Measurements from ENCODE around the gene ANAPC2. TPM values are rescaled to one million over a fixed set of nuclear protein-coding genes. Genes with fewer than 3 reads are reported as not detected.

ANAPC2 gene
- total RNA-seq, 2 experiments from 2014 or later: 144 to 149 TPM

DNA sequence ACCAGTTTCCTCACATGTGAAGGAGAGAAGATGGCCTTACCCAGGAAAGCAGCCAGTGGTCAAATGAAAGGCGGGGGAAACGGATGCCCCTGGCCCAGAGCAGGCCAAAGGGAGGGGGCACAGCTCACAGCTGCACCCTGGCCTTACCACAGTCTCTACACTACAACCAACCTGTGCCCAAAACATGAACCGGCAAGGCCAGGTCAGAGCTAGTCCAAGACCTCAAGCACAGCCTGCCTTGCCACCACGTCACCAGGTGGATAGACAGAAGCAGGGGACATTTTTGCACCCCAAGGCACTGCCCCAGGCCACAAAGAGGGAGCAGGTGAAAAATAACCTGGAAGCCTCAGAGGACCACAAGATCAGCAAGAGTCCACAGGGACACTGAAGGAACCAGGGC lies 44.9 kb downstream of the ANAPC2 start:
- no peak overlapping the region for H3K4me3 ChIP-seq (ENCODE audit: low read length)
- POLR2A ChIA-PET: no interaction called here
- H3K27ac ChIP-seq (ENCODE audit: low read depth in 1 of 2, low read length in 2 of 2): no peak overlapping the region
- H3K4me1 ChIP-seq (ENCODE audit: insufficient read depth, low read length): peaks cover 5% of the 10 kb centered on the region
- H3K9me3 ChIP-seq (ENCODE audit: control insufficient read depth in 1 of 2, insufficient read depth in 1 of 2, low read length in 2 of 2): peaks cover 0 to 27% of the 10 kb centered on the region in 2 experiments
- TF ChIP-seq, protein P1, sequence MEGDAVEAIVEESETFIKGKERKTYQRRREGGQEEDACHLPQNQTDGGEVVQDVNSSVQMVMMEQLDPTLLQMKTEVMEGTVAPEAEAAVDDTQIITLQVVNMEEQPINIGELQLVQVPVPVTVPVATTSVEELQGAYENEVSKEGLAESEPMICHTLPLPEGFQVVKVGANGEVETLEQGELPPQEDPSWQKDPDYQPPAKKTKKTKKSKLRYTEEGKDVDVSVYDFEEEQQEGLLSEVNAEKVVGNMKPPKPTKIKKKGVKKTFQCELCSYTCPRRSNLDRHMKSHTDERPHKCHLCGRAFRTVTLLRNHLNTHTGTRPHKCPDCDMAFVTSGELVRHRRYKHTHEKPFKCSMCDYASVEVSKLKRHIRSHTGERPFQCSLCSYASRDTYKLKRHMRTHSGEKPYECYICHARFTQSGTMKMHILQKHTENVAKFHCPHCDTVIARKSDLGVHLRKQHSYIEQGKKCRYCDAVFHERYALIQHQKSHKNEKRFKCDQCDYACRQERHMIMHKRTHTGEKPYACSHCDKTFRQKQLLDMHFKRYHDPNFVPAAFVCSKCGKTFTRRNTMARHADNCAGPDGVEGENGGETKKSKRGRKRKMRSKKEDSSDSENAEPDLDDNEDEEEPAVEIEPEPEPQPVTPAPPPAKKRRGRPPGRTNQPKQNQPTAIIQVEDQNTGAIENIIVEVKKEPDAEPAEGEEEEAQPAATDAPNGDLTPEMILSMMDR (IDR thresholded peaks at IDR 0.05): no peak
- no peak overlapping the region for H3K27ac Mint-ChIP-seq
- H3K27me3 Mint-ChIP-seq: peaks cover 50% of the 10 kb centered on the region
- intact Hi-C loops (cut with DNase I, micrococcal nuclease): no loop called here
- no peak for DNase-seq
- ATAC-seq (ENCODE audit: poor library complexity): no peak
- H3K4me3 Mint-ChIP-seq: no peak overlapping the region
- peaks cover 46 to 56% of the 10 kb centered on the region in 2 experiments for H3K27me3 ChIP-seq (ENCODE audit: control insufficient read depth in 1 of 2, insufficient read depth in 2 of 2, low read length in 2 of 2)
- no peaks in the 10 kb centered on the region for H3K36me3 ChIP-seq (ENCODE audit: insufficient read depth, low read length)
- CTCF ChIA-PET: no interaction called here
- H3K4me1 Mint-ChIP-seq (ENCODE audit: low read depth): peaks cover 5% of the 10 kb centered on the region
- H3K36me3 Mint-ChIP-seq (ENCODE audit: low read depth): no peaks in the 10 kb centered on the region
- no peaks in the 10 kb centered on the region for H3K9me3 Mint-ChIP-seq

DNA sequence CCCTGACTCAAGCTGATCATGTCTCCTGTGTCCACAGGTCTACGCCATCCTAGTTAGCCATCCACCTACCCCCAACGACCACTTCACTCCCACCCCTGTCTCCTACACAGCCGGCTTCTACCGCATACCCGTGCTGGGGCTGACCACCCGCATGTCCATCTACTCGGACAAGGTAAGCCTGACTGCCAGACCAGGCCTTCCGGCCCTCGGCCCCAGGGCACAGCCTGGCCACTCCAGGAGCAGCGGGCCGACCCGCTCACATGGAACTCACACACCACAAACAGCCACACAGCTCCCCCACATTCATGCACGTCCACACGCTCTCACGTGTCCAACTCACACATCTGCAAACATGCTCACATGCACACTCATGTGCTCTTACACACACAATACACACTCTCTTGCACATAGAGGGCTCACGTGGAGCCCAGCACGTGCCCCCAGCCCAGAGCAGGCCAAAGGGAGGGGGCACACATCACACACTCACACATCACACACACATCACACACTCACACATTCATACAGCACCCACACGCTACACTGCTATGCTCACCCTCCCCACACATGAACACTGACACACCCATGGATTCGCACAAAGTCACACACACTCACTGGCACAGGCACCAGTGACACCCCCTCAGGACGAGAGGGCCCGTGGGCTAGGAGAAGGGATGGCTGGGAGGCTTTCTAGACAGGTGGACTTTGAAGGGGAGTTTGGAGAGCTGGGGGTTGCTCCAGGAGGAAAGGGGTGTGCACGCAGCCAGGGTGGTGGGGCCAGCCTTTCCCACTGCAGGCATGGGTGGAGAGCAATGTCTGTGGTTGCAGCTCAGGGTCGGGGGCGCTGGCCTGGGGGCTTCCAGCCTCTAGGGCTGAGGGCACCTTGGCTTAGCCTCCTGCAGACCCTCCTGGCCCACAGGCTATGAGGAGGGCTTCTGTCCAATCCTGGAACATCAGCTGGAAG lies 46.1 kb downstream of the ANAPC2 start:
- H3K36me3 Mint-ChIP-seq (ENCODE audit: low read depth): no peaks in the 10 kb centered on the region
- CTCF ChIA-PET: no interaction called here
- peaks cover 60% of the 10 kb centered on the region for H3K27me3 Mint-ChIP-seq
- Histone ChIP-seq H3K4me1 (ENCODE audit: insufficient read depth, low read length) (peaks cover 8% of the 10 kb centered on the region), H3K9me3 (ENCODE audit: control insufficient read depth in 1 of 2, insufficient read depth in 1 of 2, low read length in 2 of 2) (peaks cover 0 to 35% of the 10 kb centered on the region in 2 experiments), H3K4me3 (ENCODE audit: low read length) (no peak overlapping the region), H3K27me3 (ENCODE audit: control insufficient read depth in 1 of 2, insufficient read depth in 2 of 2, low read length in 2 of 2) (peaks cover 57 to 65% of the 10 kb centered on the region in 2 experiments), H3K36me3 (ENCODE audit: insufficient read depth, low read length) (no peaks in the 10 kb centered on the region), H3K27ac (ENCODE audit: low read depth in 1 of 2, low read length in 2 of 2) (no peak overlapping the region)
- DNase-seq (no peak), ATAC-seq (ENCODE audit: poor library complexity) (no peak)
- intact Hi-C loops (cut with DNase I, micrococcal nuclease): no loop called here
- H3K9me3 Mint-ChIP-seq: no peaks in the 10 kb centered on the region
- TF ChIP-seq, protein P1 (IDR thresholded peaks at IDR 0.05): no peak
- no peak overlapping the region for H3K4me3 Mint-ChIP-seq
- POLR2A ChIA-PET: no interaction called here
- no peak overlapping the region for H3K27ac Mint-ChIP-seq
- H3K4me1 Mint-ChIP-seq (ENCODE audit: low read depth): peaks cover 5% of the 10 kb centered on the region

DNA sequence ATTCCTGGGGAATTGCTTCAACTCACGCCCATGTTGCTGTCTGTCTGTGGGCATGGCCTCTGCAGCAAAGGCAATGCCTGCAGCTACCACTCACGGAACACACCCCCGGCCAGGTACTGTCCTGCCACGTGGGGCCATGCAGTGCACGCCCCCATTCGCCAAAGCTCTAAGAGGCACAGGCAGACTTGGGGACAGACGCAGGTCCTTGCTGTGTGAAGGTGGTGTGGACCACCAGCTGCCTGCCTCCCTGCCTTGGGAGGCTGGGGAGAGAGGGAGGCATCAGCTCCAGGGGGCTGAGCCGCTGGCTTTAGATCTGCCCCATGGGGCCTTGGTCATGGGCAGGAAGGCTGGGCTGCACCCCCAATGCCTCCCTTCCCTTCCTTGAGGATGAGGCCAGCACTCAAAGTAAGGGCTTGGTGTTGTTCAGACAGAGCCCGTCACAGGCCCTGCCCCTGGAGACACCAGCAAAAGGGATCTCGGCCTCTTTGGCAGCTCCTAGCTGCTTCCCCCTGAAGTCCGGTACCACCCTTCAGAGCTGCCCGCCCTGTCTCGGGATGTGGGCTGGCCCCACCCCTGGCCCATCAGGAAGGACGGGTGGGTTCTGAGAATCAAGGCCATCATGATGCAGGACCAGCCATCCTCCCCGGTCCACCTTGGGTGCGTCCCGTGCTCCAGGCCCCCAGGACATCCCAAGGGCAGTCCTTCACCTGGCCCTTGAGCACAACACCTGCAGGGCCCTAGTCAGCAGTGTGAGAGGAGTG lies 47.1 kb downstream of the ANAPC2 start:
- Mint-ChIP-seq H3K27ac (no peak overlapping the region), H3K27me3 (peaks cover 63% of the 10 kb centered on the region), H3K4me3 (no peak overlapping the region), H3K4me1 (ENCODE audit: low read depth) (peaks cover 5% of the 10 kb centered on the region), H3K9me3 (no peaks in the 10 kb centered on the region), H3K36me3 (ENCODE audit: low read depth) (no peaks in the 10 kb centered on the region)
- DNase-seq (no peak), ATAC-seq (ENCODE audit: poor library complexity) (no peak)
- H3K36me3 ChIP-seq (ENCODE audit: insufficient read depth, low read length): no peaks in the 10 kb centered on the region
- peaks cover 64 to 72% of the 10 kb centered on the region in 2 experiments for H3K27me3 ChIP-seq (ENCODE audit: control insufficient read depth in 1 of 2, insufficient read depth in 2 of 2, low read length in 2 of 2)
- peaks cover 8% of the 10 kb centered on the region for H3K4me1 ChIP-seq (ENCODE audit: insufficient read depth, low read length)
- peaks cover 0 to 46% of the 10 kb centered on the region in 2 experiments for H3K9me3 ChIP-seq (ENCODE audit: control insufficient read depth in 1 of 2, insufficient read depth in 1 of 2, low read length in 2 of 2)
- intact Hi-C loops (cut with DNase I, micrococcal nuclease): no loop called here
- ChIA-PET POLR2A (no interaction called here), CTCF (no interaction called here)
- H3K27ac ChIP-seq (ENCODE audit: low read depth in 1 of 2, low read length in 2 of 2): no peak overlapping the region
- no peak overlapping the region for H3K4me3 ChIP-seq (ENCODE audit: low read length)
- TF ChIP-seq, protein P1 (IDR thresholded peaks at IDR 0.05): no peak

Measured in CD4-positive, alpha-beta T cell (primary cell).